Prostate gland (tissue), 2 donors: ENCODE results near the gene FCGBP. TPM values are rescaled to one million over a fixed set of nuclear protein-coding genes. Genes with fewer than 3 reads are reported as not detected.

Source experiments
- DNase-seq: peaks from one replicate; pipeline ENCODE4 v3.0.0-alpha.2; 2019; ENCODE audit warnings: low spot score
- H3K27ac ChIP-seq, 2 donors: fragments of 200-600 bp; sonication (generic); 2 replicates each; pipeline ENCODE4 v1.5.1; 2017 to 2019
- H3K27me3 ChIP-seq: fragments of 200-600 bp; sonication (generic); replicated peaks from 2 replicates; pipeline ENCODE4 v1.5.1; 2019; ENCODE audit not compliant: insufficient read depth
- H3K36me3 ChIP-seq, 2 donors: fragments of 200-600 bp; sonication (generic); 1 replicate in 1 of 2; 2 replicates in 1 of 2; pipeline versions ENCODE4 v1.5.1 to v1.8.1; 2017 to 2019
- H3K4me1 ChIP-seq: fragments of 200-600 bp; sonication (generic); replicated peaks from 2 replicates; pipeline ENCODE4 v1.5.1; 2019
- H3K4me3 ChIP-seq, 2 donors: fragments of 200-600 bp; sonication (generic); 2 replicates each; pipeline ENCODE4 v1.5.1; 2017 to 2019
- H3K9me3 ChIP-seq: fragments of 200-600 bp; sonication (generic); 2 replicates; pipeline ENCODE4 v1.5.1; 2017
- CTCF ChIP-seq, 4 experiments: fragments of 200-600 bp in 2 of 4; fragments of 450-650 bp in 2 of 4; sonication (generic) in 2 of 4; IDR thresholded peaks; 1 replicate in 3 of 4; 2 replicates in 1 of 4; pipeline ENCODE4 v1.5.1; 2016 to 2019; ENCODE audit warnings: antibody characterized with exemption in 4 of 4, mild to moderate bottlenecking in 2 of 4, moderate library complexity in 2 of 4
- POLR2A ChIP-seq: fragments of 450-650 bp; IDR thresholded peaks from one replicate; pipeline ENCODE4 v1.6.1; 2016; ENCODE audit warnings: antibody characterized with exemption, mild to moderate bottlenecking
- POLR2AphosphoS5 ChIP-seq: sonication (generic); formaldehyde crosslinking; IDR thresholded peaks from one replicate; pipeline ENCODE4 v1.6.1; 2017; ENCODE audit warnings: antibody characterized with exemption
- WGBS: methylation state at CpG from one replicate; pipeline ENCODE4 v1.1.5; 2018; 5-methylcytosine and 5-hydroxymethylcytosine counted together
- intact Hi-C: fragments of 100-400 bp; cut with DNase I; formaldehyde crosslinking; loops from one replicate; pipeline ENCODE4 v1.14.2; 2022
- total RNA-seq, 2 donors: library from RNA; depleted of rRNA; stranded (reverse); fragments of >200 nt; gene quantifications; one replicate each; pipeline ENCODE4 v1.1.0, GENCODE V29; 2016

Gene FCGBP
- total RNA-seq, 2 donors from 2014 or later, result 42.4 to 73.5 TPM

GRCh38 chr19:39943586-39943985 lies 9.2 kb upstream of the FCGBP start:
- Histone ChIP-seq H3K4me3 (no peak overlapping the region), H3K4me1 (peaks cover 11% of the 10 kb centered on the region), H3K27ac (no peak overlapping the region), H3K27me3 (no peaks in the 10 kb centered on the region), H3K9me3 (no peaks in the 10 kb centered on the region), H3K36me3 (no peaks in the 10 kb centered on the region)
- intact Hi-C loops, result no loop called here
- 77% methylated on average over 7 of the region's 7 CpGs for WGBS
- TF ChIP-seq POLR2A, result no peak
- TF ChIP-seq CTCF (IDR thresholded peaks at IDR 0.05), result no peak
- TF ChIP-seq POLR2AphosphoS5, result no peak
- DNase-seq, result no peak

- H3K9me3 ChIP-seq, result no peaks in the 10 kb centered on the region
- WGBS, result 12% methylated on average over 4 of the region's 4 CpGs
- H3K36me3 ChIP-seq, result no peaks in the 10 kb centered on the region
- intact Hi-C loops, result no loop called here
- TF ChIP-seq CTCF (IDR thresholded peaks at IDR 0.05) (no peak), POLR2A (no peak), POLR2AphosphoS5 (no peak)
- DNase-seq, result no peak
- H3K4me3 ChIP-seq, result no peak overlapping the region
- H3K27ac ChIP-seq, result no peak overlapping the region
- H3K4me1 ChIP-seq, result peaks cover 11% of the 10 kb centered on the region
- H3K27me3 ChIP-seq, result no peaks in the 10 kb centered on the region
Observed at GRCh38 chr19:39942366-39942730, 7.9 kb upstream of the FCGBP start.

GRCh38 chr19:39941615-39942365 lies 7.4 kb upstream of the FCGBP start:
- H3K4me3 ChIP-seq, result no peak overlapping the region
- TF ChIP-seq POLR2A (no peak), POLR2AphosphoS5 (peak; percentile 53)
- no peaks in the 10 kb centered on the region for H3K9me3 ChIP-seq
- H3K36me3 ChIP-seq, result no peaks in the 10 kb centered on the region
- no peaks in the 10 kb centered on the region for H3K27me3 ChIP-seq
- no peak overlapping the region for H3K27ac ChIP-seq
- DNase-seq, result no peak
- 7% methylated on average over 5 of the region's 5 CpGs for WGBS
- H3K4me1 ChIP-seq, result peaks cover 11% of the 10 kb centered on the region
- intact Hi-C loops, result no loop called here

- no peak for TF ChIP-seq CTCF (IDR thresholded peaks at IDR 0.05)
- intact Hi-C loops, result no loop called here
- Histone ChIP-seq H3K27me3 (no peaks in the 10 kb centered on the region), H3K9me3 (no peaks in the 10 kb centered on the region), H3K27ac (peak overlapping the region in 1 of 2 donors; percentile 5), H3K4me3 (no peak overlapping the region), H3K36me3 (no peaks in the 10 kb centered on the region), H3K4me1 (peaks cover 11% of the 10 kb centered on the region)
- DNase-seq, result no peak
- WGBS, result 28% methylated on average over 6 of the region's 6 CpGs
Observed at GRCh38 chr19:39941151-39941550, 6.7 kb upstream of the FCGBP start.

- no peaks in the 10 kb centered on the region for H3K36me3 ChIP-seq
- intact Hi-C loops, result no loop called here
- no peaks in the 10 kb centered on the region for H3K9me3 ChIP-seq
- H3K27ac ChIP-seq, result no peak overlapping the region
- no peak for DNase-seq
- H3K27me3 ChIP-seq, result no peaks in the 10 kb centered on the region
- H3K4me1 ChIP-seq, result peaks cover 11% of the 10 kb centered on the region
- TF ChIP-seq POLR2AphosphoS5 (no peak), CTCF (IDR thresholded peaks at IDR 0.05) (no peak), POLR2A (no peak)
- 28% methylated on average over 1 of the region's 1 CpG for WGBS
- no peak overlapping the region for H3K4me3 ChIP-seq
Observed at GRCh38 chr19:39940221-39940833, 5.9 kb upstream of the FCGBP start.
